GM06990 (cell line): Measurements from ENCODE around the gene SCN3B.
"Not testable (repeated sequence)": the region's sequence is repeated elsewhere in the genome, so short reads cannot be mapped to it uniquely, and the experiment has no call there.

Experiments
- DNase-seq: peaks from one replicate; pipeline ENCODE4 v3.0.0-alpha.2; 2011; ENCODE audit not compliant: insufficient read length; ENCODE audit errors: extremely low read depth
- H3K27me3 ChIP-seq: replicated peaks from 2 replicates; pipeline ENCODE4 v1.6.0; 2011; ENCODE audit warnings: low read length; ENCODE audit not compliant: control insufficient read depth, insufficient read depth
- H3K36me3 ChIP-seq: 2 replicates; pipeline ENCODE4 v1.5.1; 2011; ENCODE audit warnings: low read length; ENCODE audit not compliant: control insufficient read depth, insufficient read depth
- H3K4me3 ChIP-seq: replicated peaks from 2 replicates; pipeline ENCODE4 v1.5.1; 2011; ENCODE audit warnings: low read depth, mild to moderate bottlenecking, control low read depth, low read length
- TF ChIP-seq, protein P1 (sequence below): IDR thresholded peaks from 2 replicates; pipeline ENCODE4 v1.5.1; 2011; ENCODE audit warnings: low read length, control low read depth, mild to moderate bottlenecking, inconsistent platforms; ENCODE audit not compliant: insufficient read depth, poor library complexity, severe bottlenecking

The SCN3B gene

DNA sequence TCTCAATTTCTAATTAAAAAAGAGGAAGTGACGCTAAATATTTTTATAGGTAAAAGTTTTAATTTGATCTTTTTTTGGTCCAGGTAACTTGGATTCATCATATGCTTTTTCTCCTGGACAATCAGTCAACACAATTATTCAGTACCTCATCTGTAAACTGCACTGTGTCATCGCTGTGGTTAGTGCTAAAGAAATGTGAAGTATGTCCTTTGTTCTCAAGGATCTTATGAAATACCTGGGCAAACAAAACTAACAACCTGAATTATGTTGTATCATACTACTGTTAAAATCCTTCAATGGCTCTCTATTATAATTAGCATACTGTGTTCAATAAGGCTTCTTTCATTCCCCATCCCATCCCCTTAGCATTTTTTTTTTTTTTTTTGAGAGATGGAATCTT lies 19.9 kb upstream of the SCN3B start:
- TF ChIP-seq, protein P1, sequence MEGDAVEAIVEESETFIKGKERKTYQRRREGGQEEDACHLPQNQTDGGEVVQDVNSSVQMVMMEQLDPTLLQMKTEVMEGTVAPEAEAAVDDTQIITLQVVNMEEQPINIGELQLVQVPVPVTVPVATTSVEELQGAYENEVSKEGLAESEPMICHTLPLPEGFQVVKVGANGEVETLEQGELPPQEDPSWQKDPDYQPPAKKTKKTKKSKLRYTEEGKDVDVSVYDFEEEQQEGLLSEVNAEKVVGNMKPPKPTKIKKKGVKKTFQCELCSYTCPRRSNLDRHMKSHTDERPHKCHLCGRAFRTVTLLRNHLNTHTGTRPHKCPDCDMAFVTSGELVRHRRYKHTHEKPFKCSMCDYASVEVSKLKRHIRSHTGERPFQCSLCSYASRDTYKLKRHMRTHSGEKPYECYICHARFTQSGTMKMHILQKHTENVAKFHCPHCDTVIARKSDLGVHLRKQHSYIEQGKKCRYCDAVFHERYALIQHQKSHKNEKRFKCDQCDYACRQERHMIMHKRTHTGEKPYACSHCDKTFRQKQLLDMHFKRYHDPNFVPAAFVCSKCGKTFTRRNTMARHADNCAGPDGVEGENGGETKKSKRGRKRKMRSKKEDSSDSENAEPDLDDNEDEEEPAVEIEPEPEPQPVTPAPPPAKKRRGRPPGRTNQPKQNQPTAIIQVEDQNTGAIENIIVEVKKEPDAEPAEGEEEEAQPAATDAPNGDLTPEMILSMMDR = no peak
- Histone ChIP-seq H3K27me3 (0 out of 2 replicates have a peak, but pooled peaks cover 1% of the 10 kb centered on the region), H3K4me3 (no peak overlapping the region), H3K36me3 (no peaks in the 10 kb centered on the region)
- DNase-seq = no peak

DNA sequence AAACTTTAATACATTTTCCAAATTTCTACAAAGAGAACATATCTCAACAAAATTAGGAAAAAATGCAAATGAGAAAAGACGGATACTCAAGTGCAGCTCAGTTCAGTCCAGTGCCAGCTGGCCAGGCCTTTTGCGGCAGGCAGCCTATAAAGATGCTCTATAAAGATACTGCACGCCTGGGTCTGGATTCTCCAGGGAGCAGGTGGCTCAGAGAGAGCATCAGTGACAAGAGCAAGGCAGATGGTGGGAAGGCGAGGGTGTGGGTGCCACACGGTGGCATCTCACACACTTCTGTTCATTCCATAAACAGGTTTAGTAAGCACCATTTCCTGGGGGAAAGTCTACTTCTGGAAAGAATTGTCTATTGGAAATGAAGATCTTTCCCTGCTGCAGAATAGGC lies 18.1 kb upstream of the SCN3B start:
- Histone ChIP-seq H3K27me3 (0 out of 2 replicates have a peak, but pooled peaks cover 1% of the 10 kb centered on the region), H3K36me3 (no peaks in the 10 kb centered on the region), H3K4me3 (no peak overlapping the region)
- no peak for DNase-seq
- TF ChIP-seq, protein P1 = no peak

DNA sequence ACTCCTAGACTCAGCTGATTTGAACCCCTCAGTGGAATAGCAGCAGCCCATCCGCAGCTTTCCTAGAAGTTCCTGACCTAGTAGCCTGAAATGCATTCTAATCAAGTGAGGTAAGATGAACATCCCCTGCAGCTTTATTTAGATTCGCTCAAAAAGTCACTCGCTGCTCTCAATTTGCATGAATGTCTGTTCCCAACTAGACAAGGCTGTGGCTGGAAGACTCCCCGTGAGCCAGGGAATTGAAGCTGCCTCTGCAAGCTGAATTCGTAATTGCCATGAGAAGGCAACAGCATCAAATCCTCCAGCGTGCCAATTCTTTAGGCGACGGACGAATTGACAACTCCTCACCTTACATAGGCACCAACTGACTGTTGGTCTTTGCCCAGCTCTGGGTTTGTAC lies 17.1 kb upstream of the SCN3B start:
- H3K27me3 ChIP-seq = 0 out of 2 replicates have a peak, but pooled peaks cover 1% of the 10 kb centered on the region
- TF ChIP-seq, protein P1 = no peak
- H3K36me3 ChIP-seq = no peaks in the 10 kb centered on the region
- no peak overlapping the region for H3K4me3 ChIP-seq
- DNase-seq = no peak

DNA sequence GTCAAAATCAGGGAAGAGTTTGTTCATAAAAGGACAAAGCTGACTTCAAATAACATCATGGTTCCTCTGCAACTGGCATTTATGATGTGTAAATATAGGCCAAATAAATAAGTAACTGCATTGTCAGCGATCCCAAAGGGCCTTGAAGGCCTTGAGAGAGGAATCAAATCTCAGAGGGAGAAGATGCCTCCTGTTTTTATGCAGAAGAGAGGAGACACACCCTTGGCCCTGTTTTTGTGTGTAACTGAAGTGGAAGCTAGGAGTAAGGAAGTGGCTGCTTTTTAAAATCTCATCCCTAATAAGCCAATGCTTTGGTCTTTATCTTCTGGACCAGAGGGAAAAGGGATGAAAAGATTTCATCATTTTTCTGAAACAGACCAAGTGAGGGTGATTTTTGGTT lies 15.7 kb upstream of the SCN3B start:
- DNase-seq = no peak
- TF ChIP-seq, protein P1 = no peak
- no peaks in the 10 kb centered on the region for H3K36me3 ChIP-seq
- H3K4me3 ChIP-seq = no peak overlapping the region
- H3K27me3 ChIP-seq = 0 out of 2 replicates have a peak, but pooled peaks cover 1% of the 10 kb centered on the region

DNA sequence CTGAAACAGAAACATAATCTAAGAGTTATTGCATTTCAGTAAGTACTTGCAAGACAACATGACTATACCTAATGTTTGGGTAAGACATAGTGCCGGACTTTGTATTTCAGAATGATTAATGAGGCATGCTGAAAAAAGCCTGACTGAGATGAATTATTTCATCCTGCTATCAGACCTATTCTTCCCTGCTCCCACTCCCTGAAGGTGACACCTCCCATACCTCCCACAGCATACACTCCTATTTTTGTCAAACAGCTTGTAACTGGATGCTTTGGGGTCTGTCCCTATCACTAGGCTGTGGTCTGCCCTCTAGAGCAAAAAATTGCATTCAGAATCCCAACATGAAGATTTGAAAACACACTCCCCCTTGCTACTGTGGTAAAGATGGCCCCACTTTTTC lies 10.9 kb upstream of the SCN3B start:
- Histone ChIP-seq H3K4me3 (no peak overlapping the region), H3K27me3 (no peaks in the 10 kb centered on the region), H3K36me3 (no peaks in the 10 kb centered on the region)
- DNase-seq = no peak
- TF ChIP-seq, protein P1 = no peak

DNA sequence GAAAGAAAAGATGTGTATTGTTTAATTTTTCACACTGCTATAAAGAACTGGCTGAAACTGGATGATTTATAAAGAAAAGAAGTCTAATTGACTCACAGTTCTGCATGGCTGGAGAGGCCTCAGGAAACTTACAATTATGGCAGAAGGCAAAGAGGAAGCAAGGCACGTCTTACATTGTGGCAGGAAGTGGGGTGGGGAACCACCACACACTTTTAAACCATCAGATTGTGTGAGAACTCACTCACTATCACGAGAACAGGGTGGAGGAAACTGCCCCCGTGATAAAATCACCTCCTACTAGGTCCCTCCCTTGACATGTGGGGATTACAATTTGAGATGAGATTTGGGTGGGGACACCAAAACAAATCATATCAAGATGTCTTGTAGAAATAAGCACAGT lies 5.5 kb upstream of the SCN3B start:
- not testable (repeated sequence) for H3K27me3 ChIP-seq, H3K4me3 ChIP-seq, H3K36me3 ChIP-seq
- peak; percentile 26 for DNase-seq
